Endodermal cell (in vitro differentiated cells): ENCODE measurements around the gene NACC2. TPM values are rescaled to one million over a fixed set of nuclear protein-coding genes. Genes with fewer than 3 reads are reported as not detected.

Source experiments
- DNase-seq: peaks from one replicate; pipeline ENCODE4 v3.0.0-alpha.2; 2017
- H3K27ac ChIP-seq: 2 replicates; pipeline ENCODE4 v1.5.1; 2013; ENCODE audit warnings: mild to moderate bottlenecking, low read depth, low read length, moderate library complexity
- H3K27me3 ChIP-seq: 2 replicates; pipeline ENCODE4 v1.6.1; 2013; ENCODE audit warnings: mild to moderate bottlenecking, low read length, moderate library complexity; ENCODE audit not compliant: insufficient read depth, control insufficient read depth, poor library complexity, severe bottlenecking
- H3K36me3 ChIP-seq: 2 replicates; pipeline ENCODE4 v1.7.0; 2013; ENCODE audit warnings: mild to moderate bottlenecking, low read length, moderate library complexity; ENCODE audit not compliant: control insufficient read depth, insufficient read depth
- H3K4me1 ChIP-seq: one replicate; pipeline ENCODE4 v1.7.0; 2013; ENCODE audit warnings: low read length; ENCODE audit not compliant: control insufficient read depth, insufficient read depth
- H3K4me3 ChIP-seq: 2 replicates; pipeline ENCODE4 v1.5.1; 2013; ENCODE audit warnings: mild to moderate bottlenecking, low read length, moderate library complexity
- H3K9ac ChIP-seq: 2 replicates; pipeline ENCODE4 v1.6.1; 2013; ENCODE audit warnings: mild to moderate bottlenecking, low read length, moderate library complexity; ENCODE audit not compliant: poor library complexity, severe bottlenecking; ENCODE audit errors: extremely low read depth
- H3K9me3 ChIP-seq: 2 replicates; pipeline ENCODE4 v1.6.1; 2013; ENCODE audit warnings: mild to moderate bottlenecking, low read length, moderate library complexity; ENCODE audit not compliant: control insufficient read depth
- H3K27ac Mint-ChIP-seq: 2 replicates; pipeline ENCODE4 v1.8.0; 2020; ENCODE audit warnings: mixed read lengths
- H3K27me3 Mint-ChIP-seq: 2 replicates; pipeline ENCODE4 v1.8.0; 2021; ENCODE audit warnings: mild to moderate bottlenecking, mixed read lengths; ENCODE audit not compliant: insufficient read depth
- H3K36me3 Mint-ChIP-seq: 2 replicates; pipeline ENCODE4 v1.8.0; 2020; ENCODE audit warnings: low read depth, mixed read lengths
- H3K4me1 Mint-ChIP-seq: 2 replicates; pipeline ENCODE4 v1.8.0; 2020; ENCODE audit warnings: mixed read lengths
- H3K4me3 Mint-ChIP-seq: 2 replicates; pipeline ENCODE4 v1.8.0; 2020; ENCODE audit warnings: mild to moderate bottlenecking, moderate library complexity, mixed read lengths
- H3K9me3 Mint-ChIP-seq: 2 replicates; pipeline ENCODE4 v1.8.0; 2020; ENCODE audit warnings: mild to moderate bottlenecking, mixed read lengths
- CTCF ChIP-seq: fragments of 200-600 bp; sonication (generic); conservative IDR thresholded peaks from 2 replicates; pipeline ENCODE4 v1.5.0; 2021; ENCODE audit warnings: antibody characterized with exemption, mild to moderate bottlenecking
- WGBS, 2 experiments: methylation state at CpG; one replicate each; pipeline versions ENCODE4 v1.1.5 to v1.1.7; 2013; ENCODE audit warnings: missing lambda C conversion rate in 2 of 2, mixed read lengths in 1 of 2; ENCODE audit not compliant: insufficient coverage in 1 of 2, insufficient read length in 1 of 2; 5-methylcytosine and 5-hydroxymethylcytosine counted together
- total RNA-seq, 2 donors: library from RNA; stranded (reverse); fragmentation: NEBNext Ultra II Directional in 1 of 2; extraction: Animal tissue kit (Norgen Biotek cat#: 25700) in 1 of 2; gene quantifications; 2 replicates in 1 of 2; 3 replicates in 1 of 2; pipeline ENCODE4 v1.2.1, GENCODE V29; 2021

Gene NACC2
- total RNA-seq, 2 donors from 2014 or later: 12.4 to 16.7 TPM

GRCh38 chr9:135979547-135980166 lies 115.4 kb downstream of the NACC2 start:
- 85 to 92% methylated on average over 8 to 19 of the region's 19 CpGs for WGBS, 2 experiments
- Histone ChIP-seq H3K36me3 (no peaks in the 10 kb centered on the region), H3K27ac (no peak overlapping the region)

GRCh38 chr9:135978642-135979546 lies 116.2 kb downstream of the NACC2 start:
- H3K9me3 Mint-ChIP-seq: no peaks in the 10 kb centered on the region
- H3K4me3 ChIP-seq: no peak overlapping the region
- 80 to 89% methylated on average over 6 to 16 of the region's 20 CpGs for WGBS, 2 experiments
- H3K4me1 Mint-ChIP-seq: peaks cover under 1% of the 10 kb centered on the region
- H3K27me3 Mint-ChIP-seq: no peaks in the 10 kb centered on the region
- no peaks in the 10 kb centered on the region for H3K36me3 Mint-ChIP-seq
- H3K4me3 Mint-ChIP-seq: no peak overlapping the region
- no peaks in the 10 kb centered on the region for H3K9me3 ChIP-seq
- no peaks in the 10 kb centered on the region for H3K4me1 ChIP-seq
- no peak overlapping the region for H3K27ac ChIP-seq
- H3K36me3 ChIP-seq: no peaks in the 10 kb centered on the region
- no peaks in the 10 kb centered on the region for H3K27me3 ChIP-seq
- no peak for DNase-seq
- no peak for TF ChIP-seq CTCF
- no peak overlapping the region for H3K9ac ChIP-seq
- no peak overlapping the region for H3K27ac Mint-ChIP-seq

More at GRCh38 chr9:135979547-135980166, 115.4 kb downstream of the NACC2 start:
- no peak for TF ChIP-seq CTCF
- Histone ChIP-seq H3K9ac (no peak overlapping the region), H3K27me3 (no peaks in the 10 kb centered on the region), H3K4me3 (no peak overlapping the region), H3K4me1 (no peaks in the 10 kb centered on the region), H3K9me3 (no peaks in the 10 kb centered on the region)
- Mint-ChIP-seq H3K4me3 (no peak overlapping the region), H3K27me3 (no peaks in the 10 kb centered on the region), H3K36me3 (no peaks in the 10 kb centered on the region), H3K4me1 (peaks cover 1% of the 10 kb centered on the region), H3K27ac (no peak overlapping the region), H3K9me3 (no peaks in the 10 kb centered on the region)
- DNase-seq: no peak

GRCh38 chr9:135976944-135977343 lies 118.1 kb downstream of the NACC2 start:
- H3K9ac ChIP-seq: no peak overlapping the region
- Mint-ChIP-seq H3K27me3 (peaks cover 2% of the 10 kb centered on the region), H3K9me3 (no peaks in the 10 kb centered on the region), H3K4me3 (no peak overlapping the region), H3K36me3 (no peaks in the 10 kb centered on the region), H3K27ac (no peak overlapping the region), H3K4me1 (peaks cover 10% of the 10 kb centered on the region)
- H3K27ac ChIP-seq: no peak overlapping the region
- no peak overlapping the region for H3K4me3 ChIP-seq
- WGBS, 2 experiments: 75 to 91% methylated on average over 3 to 13 of the region's 13 CpGs
- H3K4me1 ChIP-seq: no peaks in the 10 kb centered on the region
- H3K9me3 ChIP-seq: no peaks in the 10 kb centered on the region
- TF ChIP-seq CTCF: no peak
- H3K36me3 ChIP-seq: no peaks in the 10 kb centered on the region
- H3K27me3 ChIP-seq: no peaks in the 10 kb centered on the region
- no peak for DNase-seq
